Mesodermal cell (in vitro differentiated cells): ENCODE measurements around the gene EXOSC5.

ENCODE experiments used
- H3K27ac ChIP-seq: 2 replicates; pipeline ENCODE4 v1.7.0; 2013; ENCODE audit warnings: mild to moderate bottlenecking, low read depth, low read length, moderate library complexity; ENCODE audit not compliant: severe bottlenecking
- H3K36me3 ChIP-seq: 2 replicates; pipeline ENCODE4 v1.7.1; 2013; ENCODE audit warnings: mild to moderate bottlenecking, low read length, moderate library complexity; ENCODE audit not compliant: control insufficient read depth, insufficient read depth
- H3K4me1 ChIP-seq: one replicate; pipeline ENCODE4 v1.7.1; 2013; ENCODE audit warnings: mild to moderate bottlenecking, low read length; ENCODE audit not compliant: insufficient read depth, control insufficient read depth, poor library complexity, severe bottlenecking
- H3K4me3 ChIP-seq: 2 replicates; pipeline ENCODE4 v1.7.0; 2013; ENCODE audit warnings: low read length, control low read depth, mild to moderate bottlenecking; ENCODE audit not compliant: insufficient read depth, poor library complexity, severe bottlenecking; ENCODE audit errors: extremely low read depth
- H3K9me3 ChIP-seq: 2 replicates; pipeline ENCODE4 v1.7.1; 2013; ENCODE audit warnings: mild to moderate bottlenecking, low read length, moderate library complexity; ENCODE audit not compliant: control insufficient read depth
- WGBS, 2 experiments: methylation state at CpG; one replicate each; pipeline ENCODE4 v1.1.5; 2013; ENCODE audit warnings: missing lambda C conversion rate in 2 of 2; ENCODE audit not compliant: insufficient coverage in 2 of 2; 5-methylcytosine and 5-hydroxymethylcytosine counted together

The EXOSC5 gene

GRCh38 chr19:41403181-41403970, 6.2 kb upstream of the EXOSC5 start:
- 89 to 90% methylated on average over 11 of the region's 12 CpGs for WGBS, 2 experiments
- peaks cover 15% of the 10 kb centered on the region for H3K4me1 ChIP-seq
- H3K36me3 ChIP-seq = peaks cover 2% of the 10 kb centered on the region
- H3K4me3 ChIP-seq = no peak overlapping the region
- no peaks in the 10 kb centered on the region for H3K9me3 ChIP-seq
- no peak overlapping the region for H3K27ac ChIP-seq

GRCh38 chr19:41402010-41402409, 4.9 kb upstream of the EXOSC5 start:
- H3K4me1 ChIP-seq = peaks cover 11% of the 10 kb centered on the region
- H3K27ac ChIP-seq = no peak overlapping the region
- H3K9me3 ChIP-seq = no peaks in the 10 kb centered on the region
- WGBS, 2 experiments = 100% methylated on average over 2 of the region's 3 CpGs; no CpG with 5 or more reads in 1 of the 2 experiments
- H3K36me3 ChIP-seq = peaks cover 2% of the 10 kb centered on the region
- no peak overlapping the region for H3K4me3 ChIP-seq

GRCh38 chr19:41401483-41401882, 4.3 kb upstream of the EXOSC5 start:
- Histone ChIP-seq H3K4me1 (peaks cover 11% of the 10 kb centered on the region), H3K36me3 (peaks cover 2% of the 10 kb centered on the region)
- WGBS, 2 experiments = 100% methylated on average over 2 of the region's 4 CpGs; no CpG with 5 or more reads in 1 of the 2 experiments

GRCh38 chr19:41399525-41399924, 2.4 kb upstream of the EXOSC5 start:
- WGBS, 2 experiments = 79 to 88% methylated on average over 2 of the region's 2 CpGs
- Histone ChIP-seq H3K36me3 (no peaks in the 10 kb centered on the region), H3K4me3 (no peak overlapping the region), H3K9me3 (no peaks in the 10 kb centered on the region), H3K27ac (no peak overlapping the region), H3K4me1 (peaks cover 11% of the 10 kb centered on the region)

More at GRCh38 chr19:41401483-41401882, 4.3 kb upstream of the EXOSC5 start:
- Histone ChIP-seq H3K9me3 (no peaks in the 10 kb centered on the region), H3K27ac (peak overlapping the region; percentile 16), H3K4me3 (no peak overlapping the region)

- Histone ChIP-seq H3K27ac (no peak overlapping the region), H3K36me3 (no peaks in the 10 kb centered on the region), H3K4me1 (peaks cover 11% of the 10 kb centered on the region), H3K4me3 (peak overlapping the region; percentile 95), H3K9me3 (no peaks in the 10 kb centered on the region)
- WGBS, 2 experiments = 89 to 100% methylated on average over 3 of the region's 3 CpGs
Measured at GRCh38 chr19:41399091-41399490, 1.9 kb upstream of the EXOSC5 start.

GRCh38 chr19:41398598-41398997, 1.4 kb upstream of the EXOSC5 start:
- Histone ChIP-seq H3K27ac (no peak overlapping the region), H3K36me3 (no peaks in the 10 kb centered on the region), H3K4me3 (peak overlapping the region; percentile 95), H3K9me3 (no peaks in the 10 kb centered on the region), H3K4me1 (peaks cover 11% of the 10 kb centered on the region)
- WGBS, 2 experiments = 56% methylated on average over 1 of the region's 3 CpGs

- 0% methylated on average over 3 to 5 of the region's 5 CpGs for WGBS, 2 experiments
- H3K27ac ChIP-seq = peak overlapping the region; percentile 100
Measured at GRCh38 chr19:41398050-41398418, 875 bp upstream of the EXOSC5 start.

GRCh38 chr19:41395355-41395754, 1.8 kb downstream of the EXOSC5 start:
- WGBS, 2 experiments = 78 to 84% methylated on average over 6 of the region's 6 CpGs
- Histone ChIP-seq H3K4me3 (no peak overlapping the region), H3K4me1 (peaks cover 7% of the 10 kb centered on the region)

More at GRCh38 chr19:41398050-41398418, 875 bp upstream of the EXOSC5 start:
- Histone ChIP-seq H3K36me3 (no peaks in the 10 kb centered on the region), H3K9me3 (no peaks in the 10 kb centered on the region), H3K4me3 (peak overlapping the region; percentile 95), H3K4me1 (peaks cover 11% of the 10 kb centered on the region)

GRCh38 chr19:41392775-41393174, 4.4 kb downstream of the EXOSC5 start:
- H3K9me3 ChIP-seq = no peaks in the 10 kb centered on the region
- no peaks in the 10 kb centered on the region for H3K4me1 ChIP-seq
- no peak overlapping the region for H3K4me3 ChIP-seq
- peaks cover 37% of the 10 kb centered on the region for H3K36me3 ChIP-seq
- H3K27ac ChIP-seq = no peak overlapping the region
- 95 to 98% methylated on average over 10 to 12 of the region's 12 CpGs for WGBS, 2 experiments

More at GRCh38 chr19:41395355-41395754, 1.8 kb downstream of the EXOSC5 start:
- H3K9me3 ChIP-seq = no peaks in the 10 kb centered on the region
- H3K36me3 ChIP-seq = peaks cover 16% of the 10 kb centered on the region
- H3K27ac ChIP-seq = no peak overlapping the region

- no peaks in the 10 kb centered on the region for H3K9me3 ChIP-seq
Measured at GRCh38 chr19:41391618-41392017, 5.5 kb downstream of the EXOSC5 start.

GRCh38 chr19:41386442-41386841, 10.7 kb downstream of the EXOSC5 start:
- H3K27ac ChIP-seq = no peak overlapping the region
- H3K9me3 ChIP-seq = no peaks in the 10 kb centered on the region
- WGBS, 2 experiments = 96% methylated on average over 11 to 12 of the region's 13 CpGs
- no peaks in the 10 kb centered on the region for H3K4me1 ChIP-seq
- peaks cover 54% of the 10 kb centered on the region for H3K36me3 ChIP-seq
- no peak overlapping the region for H3K4me3 ChIP-seq

More at GRCh38 chr19:41391618-41392017, 5.5 kb downstream of the EXOSC5 start:
- Histone ChIP-seq H3K36me3 (peaks cover 45% of the 10 kb centered on the region), H3K27ac (no peak overlapping the region), H3K4me1 (no peaks in the 10 kb centered on the region), H3K4me3 (no peak overlapping the region)
- 91 to 92% methylated on average over 9 to 11 of the region's 11 CpGs for WGBS, 2 experiments
